ENCODE data around the gene HIP1.
"Not testable (repeated sequence)": the region's sequence is repeated elsewhere in the genome, so short reads cannot be mapped to it uniquely, and the experiment has no call there.

The HIP1 gene

GRCh38 chr7:75712517-75713361 is 26.0 kb downstream of the HIP1 start:
- no peak for DNase-seq

- DNase-seq: no peak
Observed at GRCh38 chr7:75711656-75712514, 26.9 kb downstream of the HIP1 start.

GRCh38 chr7:75711076-75711475 is 27.7 kb downstream of the HIP1 start:
- DNase-seq: no peak

GRCh38 chr7:75704928-75705327 is 33.8 kb downstream of the HIP1 start:
- no peak for DNase-seq

- DNase-seq: no peak
Observed at GRCh38 chr7:75702515-75702914, 36.2 kb downstream of the HIP1 start.

- DNase-seq: no peak
Observed at GRCh38 chr7:75699993-75700392, 38.7 kb downstream of the HIP1 start.

GRCh38 chr7:75698358-75698757 is 40.4 kb downstream of the HIP1 start:
- no peak for DNase-seq

- DNase-seq: no peak
Observed at GRCh38 chr7:75696263-75697037, 42.3 kb downstream of the HIP1 start.

GRCh38 chr7:75694638-75695399 is 43.9 kb downstream of the HIP1 start:
- no peak for DNase-seq

- not testable (repeated sequence) for DNase-seq
Observed at GRCh38 chr7:75693668-75694067, 45.1 kb downstream of the HIP1 start.

GRCh38 chr7:75691793-75692543 is 46.8 kb downstream of the HIP1 start:
- no peak for DNase-seq

GRCh38 chr7:75690121-75690523 is 48.6 kb downstream of the HIP1 start:
- DNase-seq: no peak

- no peak for DNase-seq
Observed at GRCh38 chr7:75689246-75690099, 49.3 kb downstream of the HIP1 start.

GRCh38 chr7:75688200-75689136 is 50.3 kb downstream of the HIP1 start:
- no peak for DNase-seq

- no peak for DNase-seq
Observed at GRCh38 chr7:75687246-75688088, 51.3 kb downstream of the HIP1 start.

- no peak for DNase-seq
Observed at GRCh38 chr7:75686551-75686950, 52.2 kb downstream of the HIP1 start.

- DNase-seq: not testable (repeated sequence)
Observed at GRCh38 chr7:75682052-75682451, 56.7 kb downstream of the HIP1 start.

GRCh38 chr7:75679060-75679459 is 59.7 kb downstream of the HIP1 start:
- DNase-seq: no peak
